GM19035 (cell line): ENCODE data around the gene CD151.
A peak's percentile ranks its signal among the peaks of the same experiment; 100 is the strongest.

Source experiments
- ATAC-seq: cut with Tn5 transposase; IDR thresholded peaks from one replicate; pipeline ENCODE4 v1.9.1; 2021; ENCODE audit not compliant: unreplicated experiment

CD151 gene

GRCh38 chr11:832529-833113, at the start of gene CD151:
CD151 (plus strand) TSS chr11:832952; CDS start chr11:836070, 3,118 bp downstream.
- ATAC-seq: peak; percentile 39

GRCh38 chr11:783581-784015, 49.2 kb upstream of the CD151 start:
- no peak for ATAC-seq

DNA sequence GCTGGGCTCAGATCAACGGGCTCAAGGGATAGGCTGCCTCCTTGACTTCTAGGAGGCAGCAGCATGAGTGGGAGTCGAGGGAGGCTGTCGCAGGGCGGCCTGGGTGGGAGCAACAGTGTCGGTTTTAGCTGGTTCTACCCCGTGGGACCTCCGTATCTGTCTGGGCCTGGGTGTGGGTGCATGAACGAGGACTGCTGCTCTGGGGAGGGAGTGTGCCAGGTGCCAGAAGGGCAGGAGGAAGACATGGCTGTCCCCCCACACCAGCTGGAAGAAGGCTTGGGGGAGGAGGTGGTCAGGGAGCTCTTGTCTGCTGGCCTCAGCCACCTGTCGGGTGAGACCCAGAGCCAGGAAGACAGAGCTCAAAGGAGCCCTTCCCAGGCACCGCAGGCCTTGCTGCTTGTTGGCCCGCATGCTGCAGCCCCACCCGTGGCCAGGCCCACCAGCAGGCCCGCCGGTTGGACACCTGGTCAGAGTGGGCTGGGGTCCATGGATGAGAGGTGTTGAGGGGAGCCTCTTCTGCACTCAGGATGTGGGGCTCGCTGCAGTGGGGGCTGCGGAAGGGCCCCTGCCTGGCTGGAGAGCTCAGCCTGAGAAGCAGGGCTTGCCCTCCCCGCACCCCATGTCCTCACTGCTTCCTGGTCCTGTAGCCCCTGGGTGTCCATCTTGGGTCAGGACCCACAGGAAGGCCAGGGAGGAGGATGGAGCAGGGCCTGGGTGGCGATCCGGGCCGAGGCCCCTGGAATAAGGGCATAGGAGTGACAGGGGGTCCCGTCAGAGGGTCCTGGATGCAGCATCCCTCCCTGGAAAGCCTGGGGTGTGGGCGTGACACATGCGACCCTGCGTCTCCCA, 46.3 kb upstream of the CD151 start:
- no peak for ATAC-seq

DNA sequence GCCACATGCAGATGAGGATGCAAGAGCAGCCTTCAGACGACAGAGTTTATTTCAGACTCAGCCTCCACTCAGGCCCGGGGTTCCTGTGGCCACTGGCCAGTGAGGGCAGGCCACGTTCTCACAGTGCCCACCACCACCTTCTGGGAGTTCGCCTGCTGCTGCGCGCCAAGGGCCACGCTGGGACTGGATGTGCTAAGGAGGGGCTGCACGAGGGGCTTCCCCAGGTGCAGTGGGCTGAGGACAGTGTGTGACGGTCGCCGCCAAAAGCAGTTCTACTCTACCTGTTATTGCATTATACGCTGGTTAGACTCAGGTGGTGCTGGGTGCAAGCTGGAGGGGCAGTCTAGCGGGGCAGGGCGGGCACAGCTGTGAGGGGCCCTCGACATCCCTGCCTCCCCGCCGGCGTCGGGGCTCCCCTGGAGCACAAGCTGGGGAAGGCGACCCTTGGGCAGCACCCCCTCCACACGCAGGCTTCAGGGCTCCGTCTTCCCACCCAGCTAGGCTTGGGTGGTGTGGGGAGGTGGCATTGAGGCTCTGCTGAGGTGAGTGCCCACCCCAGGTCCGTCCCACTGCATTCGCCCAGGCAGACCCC, 45.6 kb upstream of the CD151 start:
- ATAC-seq: no peak

DNA sequence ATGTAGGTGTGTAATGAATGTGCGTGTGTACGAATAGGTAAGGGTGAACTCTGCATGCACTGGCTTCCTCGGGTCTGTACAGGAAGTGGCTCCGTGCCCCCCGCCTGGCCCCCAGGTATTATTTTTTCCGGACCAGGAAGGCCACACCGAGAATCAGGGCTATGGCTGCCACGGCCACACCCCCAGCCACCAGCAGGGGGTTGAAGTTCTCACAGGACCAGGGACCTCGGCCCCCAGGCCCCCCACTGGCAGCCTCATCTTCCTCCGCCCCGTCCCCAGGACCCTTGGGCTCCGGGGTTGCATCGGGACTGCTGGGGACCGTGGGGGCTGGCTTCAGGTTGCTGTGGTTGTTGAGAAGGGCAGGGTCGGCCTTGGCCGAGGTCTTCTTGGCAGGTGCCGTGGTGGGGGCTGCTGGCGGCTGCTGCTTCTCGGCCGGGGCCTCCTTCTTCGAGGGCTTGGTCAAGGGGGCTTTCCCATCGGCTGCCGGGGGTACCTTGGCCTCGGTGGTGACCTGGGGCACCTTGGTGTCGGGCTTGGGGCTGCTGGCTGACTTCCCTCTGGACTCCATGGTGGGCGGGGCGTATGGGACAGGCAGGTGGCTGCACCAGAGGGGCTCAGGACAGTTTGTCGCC, 44.6 kb upstream of the CD151 start:
- ATAC-seq: no peak

DNA sequence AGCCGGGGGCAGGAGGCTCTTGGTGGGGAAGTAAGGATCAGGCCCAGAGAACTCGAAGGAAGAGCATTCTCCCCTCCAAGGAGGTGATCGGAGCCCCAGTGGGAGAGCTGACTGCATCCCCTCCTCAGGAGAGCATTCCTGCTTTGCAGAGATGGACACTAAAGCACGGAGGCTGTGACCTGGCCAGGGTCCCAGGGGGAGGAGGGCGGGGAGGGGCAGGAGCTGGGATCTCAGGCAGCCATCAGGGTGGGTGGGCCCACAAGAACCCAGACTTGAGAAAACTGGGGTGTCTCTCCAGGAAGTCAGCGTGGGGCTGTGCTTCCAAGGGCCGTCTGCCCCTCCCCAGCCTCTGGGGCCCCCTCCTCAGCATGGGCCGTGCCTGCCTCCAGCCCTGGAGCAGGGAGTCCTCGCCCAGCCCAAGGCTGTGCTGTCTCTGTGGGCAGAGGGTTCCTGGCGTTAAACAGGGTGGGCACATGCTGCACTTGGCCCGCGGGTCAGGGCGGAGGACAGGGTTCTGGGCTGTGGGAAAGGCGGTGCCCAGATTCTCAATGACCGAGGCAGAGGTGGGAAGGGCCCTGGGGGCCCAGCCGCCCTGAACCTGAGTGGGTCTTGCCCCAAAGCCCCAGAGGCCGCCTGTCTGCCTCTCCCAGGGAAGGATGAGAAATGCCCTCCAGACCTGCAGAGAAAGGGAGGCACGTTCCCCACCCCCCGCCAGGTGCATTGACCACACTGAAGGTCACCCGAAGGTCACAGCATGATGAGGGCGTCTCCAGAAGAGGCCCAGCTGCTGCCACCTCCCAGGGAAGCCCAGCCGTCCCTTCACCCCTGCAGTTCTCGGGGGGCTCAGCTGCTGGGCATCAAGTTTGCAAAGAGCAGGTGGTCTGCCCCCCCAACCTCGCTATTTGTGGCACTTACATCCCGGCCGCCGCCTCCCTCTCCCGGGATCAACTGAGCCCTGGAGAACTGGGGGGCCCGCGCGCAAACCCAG, 43.5 kb upstream of the CD151 start:
- no peak for ATAC-seq

DNA sequence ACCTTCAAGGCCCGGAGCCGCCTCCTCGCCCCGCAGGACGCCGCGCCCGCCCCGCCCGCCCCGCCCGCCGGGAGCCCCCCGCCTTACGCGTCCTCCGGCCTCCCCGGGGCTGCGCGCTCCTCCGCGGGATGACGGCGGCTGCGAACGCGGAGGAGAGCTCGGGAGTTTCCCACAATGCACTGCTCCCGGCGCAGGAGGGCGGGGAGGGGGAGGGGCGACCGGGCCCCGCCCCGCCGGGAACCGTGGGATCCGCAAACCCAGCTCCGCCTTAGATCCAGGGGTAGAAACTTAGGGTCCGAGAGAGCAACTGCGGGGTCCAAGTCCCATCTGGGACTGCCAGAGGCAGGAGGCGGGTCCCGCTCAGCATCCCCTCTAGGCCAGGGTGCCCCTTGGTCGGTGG, 42.8 kb upstream of the CD151 start, which contains the start of gene CEND1:
CEND1 (minus strand) TSS at position 148 of the 400 bp plus-strand sequence. CDS start 1,514 bp downstream, outside the sequence.
- ATAC-seq: no peak

DNA sequence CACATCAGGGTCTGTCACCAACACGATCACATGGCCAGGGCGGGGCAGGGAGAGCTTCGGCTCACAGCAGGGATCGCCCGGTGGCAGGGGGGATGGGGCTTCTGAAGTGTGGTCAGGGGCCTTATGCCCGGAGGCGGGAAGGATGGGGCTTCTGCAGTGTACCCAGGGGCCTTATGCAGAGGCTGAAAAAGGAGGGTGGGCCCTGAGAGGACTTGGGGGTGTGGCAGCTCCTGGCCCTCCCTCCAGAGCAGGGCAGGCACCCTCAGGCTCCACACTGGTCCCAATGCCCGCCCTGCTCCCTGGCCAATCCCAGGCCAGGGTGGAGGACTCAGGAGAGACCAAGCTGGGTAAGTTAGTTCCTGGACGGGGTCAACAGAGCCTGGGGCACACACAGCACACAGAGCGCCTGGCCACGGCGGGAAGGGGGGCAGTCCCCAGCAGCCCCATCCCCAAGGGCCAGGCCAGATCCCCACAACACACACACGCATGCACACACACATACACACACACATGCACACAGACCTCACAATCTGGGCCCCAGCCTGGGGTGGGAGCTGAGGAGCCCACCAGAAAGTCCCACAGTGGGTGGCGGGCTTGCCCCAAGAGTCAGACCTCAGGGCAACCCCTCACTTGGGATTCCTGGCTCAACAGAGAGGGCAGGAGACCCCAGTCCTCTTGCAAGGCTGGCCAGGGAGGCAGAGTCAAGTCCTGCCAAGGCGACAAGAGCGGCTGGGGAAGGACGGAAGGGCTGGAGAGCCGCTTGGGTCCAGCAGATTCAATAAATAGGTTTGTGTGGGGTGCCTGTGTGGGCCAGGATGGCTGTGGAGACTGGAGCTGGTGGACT, 41.8 kb upstream of the CD151 start:
- ATAC-seq: no peak

GRCh38 chr11:791658-792534, 40.9 kb upstream of the CD151 start:
- no peak for ATAC-seq

GRCh38 chr11:792535-792821, 40.3 kb upstream of the CD151 start:
- no peak for ATAC-seq

DNA sequence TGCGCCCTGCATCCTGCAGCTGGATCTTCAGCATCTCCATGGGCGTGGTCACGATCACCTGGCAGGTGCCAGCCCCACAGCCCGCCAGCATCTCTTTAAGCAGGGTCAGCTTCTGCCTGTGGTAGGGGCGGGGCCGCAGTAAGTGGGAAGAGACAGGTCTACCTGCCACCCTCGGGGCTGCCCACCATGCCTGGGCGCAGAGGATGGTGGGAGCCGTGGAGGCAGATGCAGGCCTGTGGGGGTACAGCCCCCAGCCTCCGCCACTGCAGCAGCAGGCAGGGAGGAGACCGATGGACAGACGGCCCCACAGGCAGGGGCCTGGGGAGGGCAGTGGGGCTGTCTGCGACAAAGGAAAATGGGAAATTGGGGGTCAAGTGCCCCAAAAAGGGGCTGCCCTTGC, 39.9 kb upstream of the CD151 start:
- ATAC-seq: no peak

GRCh38 chr11:793556-793955, 39.2 kb upstream of the CD151 start:
- ATAC-seq: no peak

DNA sequence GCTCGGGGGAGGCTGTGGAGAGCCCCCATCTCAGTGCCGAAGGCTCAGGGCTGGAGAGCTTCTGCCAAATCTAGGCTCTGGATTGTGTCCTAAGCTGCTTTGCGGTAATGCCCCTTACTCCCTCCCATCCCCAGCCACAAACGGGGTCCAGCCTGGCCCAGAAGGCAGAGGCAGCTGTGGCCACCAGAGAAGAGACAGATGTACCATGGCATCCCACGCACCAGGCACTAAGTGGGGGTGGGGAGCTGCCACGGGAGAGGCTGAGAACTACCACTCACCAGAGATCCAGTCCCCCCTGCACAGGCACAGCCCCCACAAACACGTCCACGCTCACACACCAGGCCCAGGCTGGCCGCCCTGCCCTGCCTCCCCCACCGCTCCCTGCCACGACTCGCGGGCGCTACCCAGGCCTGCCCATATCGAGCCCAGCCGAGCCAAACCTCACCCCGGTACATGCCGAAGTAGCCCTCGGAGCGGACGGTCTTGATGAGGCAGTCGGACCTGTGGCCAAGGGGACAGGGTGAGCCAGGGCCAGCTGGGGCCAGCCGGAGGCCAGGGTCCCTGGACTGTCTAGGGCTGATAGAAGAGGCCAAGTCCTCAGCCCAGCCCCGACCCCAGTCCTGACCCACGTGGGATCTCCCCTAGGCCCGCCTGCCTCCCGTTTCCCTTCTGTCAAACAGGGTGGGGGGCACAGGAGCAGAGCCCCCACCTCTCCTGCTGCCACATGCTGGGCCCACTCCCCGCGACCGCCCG, 38.6 kb upstream of the CD151 start:
- no peak for ATAC-seq

DNA sequence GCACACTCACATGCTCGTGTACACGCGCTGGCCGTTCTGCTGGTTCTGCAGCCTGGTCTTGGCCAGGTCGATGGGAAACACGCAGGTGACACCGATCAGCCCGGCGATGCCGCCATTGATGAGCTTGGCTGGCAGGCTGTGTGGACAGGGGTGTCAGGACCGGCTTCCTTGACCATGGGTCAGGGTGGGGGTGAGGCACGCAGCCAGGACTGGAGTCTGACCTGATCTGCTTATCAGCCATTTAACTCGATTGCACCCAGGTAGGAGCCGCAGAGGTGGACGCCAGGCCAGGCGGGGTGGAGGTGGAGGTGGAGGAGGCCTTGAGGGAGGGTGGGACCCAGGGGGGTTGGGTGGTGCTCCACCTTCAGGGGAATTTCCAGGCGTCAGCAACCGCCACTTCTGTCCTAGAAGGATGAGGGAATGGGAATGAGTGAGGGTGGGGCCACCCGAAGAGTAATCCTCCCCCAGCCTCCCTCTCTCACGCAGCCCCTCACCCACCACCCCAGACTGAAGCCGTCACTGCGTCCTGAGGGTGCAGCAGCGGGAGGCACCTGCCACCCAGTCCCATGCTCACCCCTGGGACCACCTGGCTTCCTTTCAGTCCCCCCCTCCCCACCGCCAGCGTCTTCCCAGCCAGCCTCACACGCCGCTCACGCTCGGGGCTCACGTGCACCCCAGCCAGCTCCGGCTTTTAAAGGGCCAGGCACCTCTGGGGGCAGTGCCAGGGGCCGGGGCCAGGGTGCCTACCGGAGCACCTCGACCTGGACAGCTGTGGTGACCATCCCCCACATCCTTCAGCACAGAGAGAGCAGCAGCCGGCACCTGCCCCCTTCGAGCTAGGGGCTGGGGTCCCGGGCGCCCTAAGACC, 37.8 kb upstream of the CD151 start:
- no peak for ATAC-seq

- no peak for ATAC-seq
Observed at GRCh38 chr11:795634-796564, 36.9 kb upstream of the CD151 start.
